Osteoblast (primary cell): ENCODE results near the gene DAAM2. TPM values are rescaled to one million over a fixed set of nuclear protein-coding genes. Genes with fewer than 3 reads are reported as not detected.

Source experiments
- DNase-seq: peaks from one replicate; pipeline ENCODE4 v3.0.0; 2011; ENCODE audit warnings: low spot score, mixed read lengths; ENCODE audit not compliant: insufficient read length; ENCODE audit errors: missing footprints
- H2AFZ ChIP-seq: 2 replicates; pipeline ENCODE4 v1.6.0; 2011; ENCODE audit warnings: mild to moderate bottlenecking, low read length
- H3K27ac ChIP-seq: 2 replicates; pipeline ENCODE4 v1.5.1; 2011; ENCODE audit warnings: mild to moderate bottlenecking, low read depth, low read length, moderate library complexity
- H3K27me3 ChIP-seq: 2 replicates; pipeline ENCODE4 v1.6.0; 2012; ENCODE audit warnings: mild to moderate bottlenecking, control low read depth, inconsistent platforms, low read length, moderate library complexity; ENCODE audit not compliant: insufficient read depth
- H3K36me3 ChIP-seq: 2 replicates; pipeline ENCODE4 v1.5.1; 2011; ENCODE audit warnings: mild to moderate bottlenecking, low read length, control low read depth, moderate library complexity; ENCODE audit not compliant: insufficient read depth
- H3K4me1 ChIP-seq: 2 replicates; pipeline ENCODE4 v1.5.1; 2011; ENCODE audit warnings: mild to moderate bottlenecking, low read length, control low read depth, moderate library complexity; ENCODE audit not compliant: insufficient read depth
- H3K4me2 ChIP-seq: 2 replicates; pipeline ENCODE4 v1.6.0; 2011; ENCODE audit warnings: mild to moderate bottlenecking, low read length; ENCODE audit not compliant: insufficient read depth
- H3K4me3 ChIP-seq: fragments of 200-600 bp; sonication (generic); 3 replicates; pipeline ENCODE4 v1.5.1; 2012; ENCODE audit warnings: mild to moderate bottlenecking, low read length, inconsistent platforms; ENCODE audit not compliant: insufficient read depth
- H3K79me2 ChIP-seq: 2 replicates; pipeline ENCODE4 v1.6.0; 2012; ENCODE audit warnings: mild to moderate bottlenecking, low read length, control low read depth, inconsistent platforms; ENCODE audit not compliant: insufficient read depth
- H3K9me3 ChIP-seq: 2 replicates; pipeline ENCODE4 v1.5.1; 2011; ENCODE audit warnings: low read depth, low read length, control low read depth
- H4K20me1 ChIP-seq: 2 replicates; pipeline ENCODE4 v1.6.0; 2012; ENCODE audit warnings: mild to moderate bottlenecking, low read length, control low read depth; ENCODE audit not compliant: insufficient read depth
- total RNA-seq: library from RNA; depleted of rRNA; stranded (reverse); fragments of >200 nt; gene quantifications from 2 replicates; pipeline ENCODE4 v1.2.3, GENCODE V29; 2012
- TF ChIP-seq, protein P1 (sequence below): IDR thresholded peaks from 2 replicates; pipeline ENCODE4 v1.5.1; 2011; ENCODE audit warnings: mild to moderate bottlenecking, low read depth, low read length, moderate library complexity; ENCODE audit errors: extremely low read depth

The DAAM2 gene
- total RNA-seq, 1 donor, result 29.0 TPM

DNA sequence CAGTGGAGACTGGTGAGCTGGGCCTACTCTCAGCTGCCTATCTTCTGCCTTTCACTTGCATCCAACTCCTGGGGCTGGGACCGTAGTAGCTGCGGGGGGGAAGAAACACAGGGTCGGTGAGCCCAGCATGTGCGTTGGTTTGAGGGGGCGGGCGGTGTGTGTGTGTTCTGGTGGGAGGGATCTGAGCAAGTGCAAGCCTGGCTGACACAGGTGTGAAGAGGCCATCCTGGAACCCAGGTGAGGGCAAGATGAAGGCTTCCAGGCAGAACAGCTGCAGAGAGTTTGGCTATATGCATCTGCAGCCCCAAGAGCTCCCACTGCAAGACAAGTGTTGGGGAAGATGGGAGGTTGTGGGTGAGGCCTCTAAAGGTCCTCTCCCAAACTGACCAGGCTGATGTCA is 111.5 kb downstream of the DAAM2 start:
- H3K4me2 ChIP-seq, result no peak overlapping the region
- no peaks in the 10 kb centered on the region for H3K4me1 ChIP-seq
- H3K79me2 ChIP-seq, result no peaks in the 10 kb centered on the region

DNA sequence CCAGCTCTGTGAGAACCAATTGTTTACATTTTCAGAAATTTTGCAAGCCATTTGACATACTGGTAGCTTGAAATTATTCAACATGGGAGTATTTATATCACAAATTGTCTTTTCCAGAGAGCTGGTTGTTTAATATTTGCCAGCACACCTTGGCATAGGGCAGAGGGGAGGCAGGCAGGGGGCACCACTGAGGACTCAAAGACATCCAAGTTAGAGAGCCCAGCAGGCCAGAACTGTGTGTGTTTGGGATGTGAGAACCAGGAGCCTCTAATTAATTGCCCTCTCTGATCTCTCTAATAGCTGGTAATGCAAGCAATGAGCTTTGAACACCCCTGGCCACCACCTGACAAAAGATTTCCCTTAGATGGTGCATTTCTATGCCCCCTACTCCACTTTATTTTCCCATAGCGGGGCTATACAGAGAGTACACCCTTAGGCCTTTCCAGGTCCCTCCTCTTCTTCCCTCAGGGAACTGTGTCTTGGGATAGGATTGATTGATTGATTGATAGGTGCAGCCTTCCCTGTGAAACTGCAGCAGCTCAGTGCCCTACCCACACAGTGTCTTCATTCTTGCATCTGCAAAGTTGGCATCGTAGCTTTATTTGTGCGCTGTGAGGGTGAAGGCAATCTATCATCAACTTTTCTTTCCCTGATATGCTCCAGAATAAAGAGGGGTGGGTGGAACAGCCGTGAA is 112.9 kb downstream of the DAAM2 start:
- H3K36me3 ChIP-seq, result peaks cover 16% of the 10 kb centered on the region
- H3K4me1 ChIP-seq, result no peaks in the 10 kb centered on the region
- H3K9me3 ChIP-seq, result no peaks in the 10 kb centered on the region
- H3K79me2 ChIP-seq, result no peaks in the 10 kb centered on the region
- DNase-seq, result no peak
- no peak overlapping the region for H2AFZ ChIP-seq
- H4K20me1 ChIP-seq, result no peaks in the 10 kb centered on the region
- H3K4me3 ChIP-seq, result no peak overlapping the region
- TF ChIP-seq, protein P1, sequence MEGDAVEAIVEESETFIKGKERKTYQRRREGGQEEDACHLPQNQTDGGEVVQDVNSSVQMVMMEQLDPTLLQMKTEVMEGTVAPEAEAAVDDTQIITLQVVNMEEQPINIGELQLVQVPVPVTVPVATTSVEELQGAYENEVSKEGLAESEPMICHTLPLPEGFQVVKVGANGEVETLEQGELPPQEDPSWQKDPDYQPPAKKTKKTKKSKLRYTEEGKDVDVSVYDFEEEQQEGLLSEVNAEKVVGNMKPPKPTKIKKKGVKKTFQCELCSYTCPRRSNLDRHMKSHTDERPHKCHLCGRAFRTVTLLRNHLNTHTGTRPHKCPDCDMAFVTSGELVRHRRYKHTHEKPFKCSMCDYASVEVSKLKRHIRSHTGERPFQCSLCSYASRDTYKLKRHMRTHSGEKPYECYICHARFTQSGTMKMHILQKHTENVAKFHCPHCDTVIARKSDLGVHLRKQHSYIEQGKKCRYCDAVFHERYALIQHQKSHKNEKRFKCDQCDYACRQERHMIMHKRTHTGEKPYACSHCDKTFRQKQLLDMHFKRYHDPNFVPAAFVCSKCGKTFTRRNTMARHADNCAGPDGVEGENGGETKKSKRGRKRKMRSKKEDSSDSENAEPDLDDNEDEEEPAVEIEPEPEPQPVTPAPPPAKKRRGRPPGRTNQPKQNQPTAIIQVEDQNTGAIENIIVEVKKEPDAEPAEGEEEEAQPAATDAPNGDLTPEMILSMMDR, result no peak
- no peak overlapping the region for H3K4me2 ChIP-seq
- no peaks in the 10 kb centered on the region for H3K27me3 ChIP-seq
- no peak overlapping the region for H3K27ac ChIP-seq

More for the DNA sequence above, 111.5 kb downstream of the DAAM2 start:
- Histone ChIP-seq H4K20me1 (no peaks in the 10 kb centered on the region), H2AFZ (no peak overlapping the region), H3K27ac (no peak overlapping the region), H3K36me3 (peaks cover 22% of the 10 kb centered on the region), H3K27me3 (no peaks in the 10 kb centered on the region), H3K4me3 (no peak overlapping the region), H3K9me3 (no peaks in the 10 kb centered on the region)
- TF ChIP-seq, protein P1, result no peak
- DNase-seq, result no peak

DNA sequence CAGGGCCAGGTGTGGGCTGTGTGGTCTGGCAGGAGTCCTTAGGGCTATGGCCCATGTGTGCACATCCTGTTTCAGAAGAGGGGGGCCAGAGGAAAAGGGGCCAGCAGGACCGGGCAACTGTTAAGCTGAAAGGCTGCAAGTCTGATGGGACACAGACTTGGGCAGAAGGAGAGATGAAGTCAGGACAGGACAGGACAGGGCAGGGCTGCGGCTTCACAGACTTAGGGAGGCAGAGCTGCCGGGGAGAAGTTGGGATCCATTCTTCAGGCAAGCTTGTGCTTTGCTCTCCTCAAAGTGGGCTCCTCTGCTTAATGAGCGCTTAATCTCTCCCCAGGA is 113.4 kb downstream of the DAAM2 start:
- H3K27me3 ChIP-seq, result no peaks in the 10 kb centered on the region
- no peaks in the 10 kb centered on the region for H4K20me1 ChIP-seq
- peaks cover 16% of the 10 kb centered on the region for H3K36me3 ChIP-seq
- H2AFZ ChIP-seq, result no peak overlapping the region
- TF ChIP-seq, protein P1, result no peak
- no peak overlapping the region for H3K4me3 ChIP-seq
- no peak overlapping the region for H3K4me2 ChIP-seq
- H3K27ac ChIP-seq, result no peak overlapping the region
- no peaks in the 10 kb centered on the region for H3K4me1 ChIP-seq
- no peaks in the 10 kb centered on the region for H3K79me2 ChIP-seq
- H3K9me3 ChIP-seq, result no peaks in the 10 kb centered on the region
- DNase-seq, result no peak

DNA sequence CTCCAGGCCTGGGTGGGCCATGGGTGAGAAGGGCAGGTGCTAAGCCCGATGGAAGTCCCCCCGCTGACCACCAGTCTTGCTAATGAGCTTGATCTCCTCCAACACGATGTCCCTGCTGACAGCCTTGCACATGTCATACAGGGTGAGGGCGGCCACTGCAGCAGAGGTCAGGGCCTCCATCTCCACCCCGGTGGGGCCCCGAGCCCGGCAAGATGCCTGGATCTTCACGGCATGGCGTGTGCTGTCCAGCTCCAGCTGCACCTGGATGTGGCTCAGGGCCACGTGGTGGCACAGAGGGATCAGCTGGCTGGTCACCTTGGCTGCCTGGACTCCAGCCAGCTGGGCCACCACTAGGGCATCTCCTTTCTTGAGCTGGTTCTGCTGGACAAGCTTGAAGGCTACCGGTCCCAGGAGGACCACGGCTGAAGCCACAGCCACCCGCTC is 114.2 kb downstream of the DAAM2 start:
- Histone ChIP-seq H3K4me2 (no peak overlapping the region), H3K27ac (no peak overlapping the region), H3K4me1 (no peaks in the 10 kb centered on the region), H3K79me2 (no peaks in the 10 kb centered on the region), H2AFZ (no peak overlapping the region), H4K20me1 (no peaks in the 10 kb centered on the region), H3K36me3 (peaks cover 16% of the 10 kb centered on the region), H3K9me3 (no peaks in the 10 kb centered on the region), H3K4me3 (no peak overlapping the region), H3K27me3 (no peaks in the 10 kb centered on the region)
- no peak for DNase-seq
- TF ChIP-seq, protein P1, result no peak
